Mesenchymal stem cell (in vitro differentiated cells and primary cell): ENCODE measurements around the gene PRDM7.

Experiments
- DNase-seq: peaks from one replicate; pipeline ENCODE4 v3.0.0-alpha.2; 2013
- H2AFZ ChIP-seq: one replicate; pipeline ENCODE4 v1.6.1; 2013; ENCODE audit warnings: low read depth, mild to moderate bottlenecking, control low read depth, inconsistent platforms, low read length, moderate library complexity
- H2AK5ac ChIP-seq: 2 replicates; pipeline ENCODE4 v1.6.1; 2013; ENCODE audit warnings: low read length, moderate library complexity, mild to moderate bottlenecking, inconsistent platforms; ENCODE audit not compliant: severe bottlenecking
- H2BK120ac ChIP-seq: one replicate; pipeline ENCODE4 v1.6.1; 2013; ENCODE audit warnings: low read depth, mild to moderate bottlenecking, inconsistent platforms, low read length, moderate library complexity
- H2BK12ac ChIP-seq, 2 experiments: one replicate each; pipeline ENCODE4 v1.6.1; 2013; ENCODE audit warnings: inconsistent platforms in 2 of 2, low read length in 2 of 2, mild to moderate bottlenecking in 2 of 2, moderate library complexity in 2 of 2, control low read depth in 1 of 2
- H2BK15ac ChIP-seq: one replicate; pipeline ENCODE4 v1.6.1; 2013; ENCODE audit warnings: mild to moderate bottlenecking, low read depth, inconsistent platforms; ENCODE audit not compliant: poor library complexity, severe bottlenecking
- H2BK5ac ChIP-seq: 2 replicates; pipeline ENCODE4 v1.6.1; 2013; ENCODE audit warnings: low read depth, mild to moderate bottlenecking, low read length, control low read depth, inconsistent platforms; ENCODE audit not compliant: poor library complexity, severe bottlenecking
- H3K14ac ChIP-seq, 2 experiments: one replicate each; pipeline ENCODE4 v1.6.1; 2013; ENCODE audit warnings: inconsistent platforms in 2 of 2, low read length in 2 of 2, control low read depth in 1 of 2, mild to moderate bottlenecking in 1 of 2, moderate library complexity in 1 of 2
- H3K18ac ChIP-seq, 2 experiments: one replicate each; pipeline ENCODE4 v1.6.1; 2013; ENCODE audit warnings: inconsistent platforms in 2 of 2, low read length in 2 of 2, control low read depth in 1 of 2, low read depth in 1 of 2, mild to moderate bottlenecking in 1 of 2
- H3K23ac ChIP-seq, 2 experiments: one replicate each; pipeline ENCODE4 v1.6.1; 2013; ENCODE audit warnings: inconsistent platforms in 2 of 2, low read length in 2 of 2, mild to moderate bottlenecking in 2 of 2, moderate library complexity in 2 of 2, control low read depth in 1 of 2
- H3K27ac ChIP-seq: 2 replicates; pipeline ENCODE4 v1.5.1; 2013; ENCODE audit warnings: mild to moderate bottlenecking, moderate library complexity, low read length, control low read depth, inconsistent platforms; ENCODE audit not compliant: poor library complexity, severe bottlenecking
- H3K27me3 ChIP-seq, 2 experiments: 2 replicates each; pipeline versions ENCODE4 v1.6.1 to v1.7.0; 2013; ENCODE audit warnings: low read length in 2 of 2, mild to moderate bottlenecking in 2 of 2, moderate library complexity in 2 of 2, control low read depth in 1 of 2, inconsistent platforms in 1 of 2; ENCODE audit not compliant: control insufficient read depth in 1 of 2, insufficient read depth in 1 of 2
- H3K36me3 ChIP-seq, 2 experiments: 2 replicates each; pipeline versions ENCODE4 v1.6.1 to v1.7.0; 2013; ENCODE audit warnings: low read length in 2 of 2, control low read depth in 1 of 2, inconsistent platforms in 1 of 2, low read depth in 1 of 2, mild to moderate bottlenecking in 1 of 2; ENCODE audit not compliant: insufficient read depth in 2 of 2, control insufficient read depth in 1 of 2
- H3K4ac ChIP-seq, 2 experiments: one replicate each; pipeline ENCODE4 v1.6.1; 2013; ENCODE audit warnings: inconsistent platforms in 2 of 2, low read length in 2 of 2, mild to moderate bottlenecking in 2 of 2, moderate library complexity in 2 of 2, control low read depth in 1 of 2, low read depth in 1 of 2
- H3K4me1 ChIP-seq: 2 replicates; pipeline ENCODE4 v1.6.1; 2013; ENCODE audit warnings: low read depth, low read length, control low read depth; ENCODE audit not compliant: control insufficient read depth, insufficient read depth
- H3K4me2 ChIP-seq: 2 replicates; pipeline ENCODE4 v1.6.1; 2013; ENCODE audit warnings: low read length, mild to moderate bottlenecking, inconsistent platforms; ENCODE audit not compliant: poor library complexity, severe bottlenecking
- H3K4me3 ChIP-seq, 2 experiments: 2 replicates each; pipeline versions ENCODE4 v1.5.1 to v1.7.0; 2013; ENCODE audit warnings: low read length in 2 of 2, mild to moderate bottlenecking in 2 of 2, control low read depth in 1 of 2, low read depth in 1 of 2; ENCODE audit not compliant: insufficient read depth in 1 of 2
- H3K79me1 ChIP-seq: replicated peaks from 2 replicates; pipeline ENCODE4 v1.6.1; 2013; ENCODE audit warnings: mild to moderate bottlenecking, control low read depth, low read length, inconsistent platforms; ENCODE audit not compliant: poor library complexity, severe bottlenecking
- H3K9ac ChIP-seq: 2 replicates; pipeline ENCODE4 v1.7.0; 2013; ENCODE audit warnings: mild to moderate bottlenecking, low read length, moderate library complexity
- H3K9me3 ChIP-seq: 2 replicates; pipeline ENCODE4 v1.7.0; 2013; ENCODE audit warnings: mild to moderate bottlenecking, low read length; ENCODE audit not compliant: control insufficient read depth
- H4K8ac ChIP-seq: one replicate; pipeline ENCODE4 v1.6.1; 2013; ENCODE audit warnings: inconsistent platforms, mild to moderate bottlenecking, low read length, moderate library complexity
- H4K91ac ChIP-seq: one replicate; pipeline ENCODE4 v1.6.1; 2013; ENCODE audit warnings: mild to moderate bottlenecking, low read length, inconsistent platforms
- WGBS: methylation state at CpG from one replicate; pipeline ENCODE4 v1.1.7; 2013; ENCODE audit warnings: mixed read lengths; 5-methylcytosine and 5-hydroxymethylcytosine counted together

PRDM7 gene

GRCh38 chr16:90028985-90029384 lies 48.1 kb downstream of the PRDM7 start:
- Histone ChIP-seq H2BK120ac (no peak overlapping the region), H3K14ac (no peak overlapping the region), H4K91ac (no peak overlapping the region), H3K4me1 (peaks cover 5% of the 10 kb centered on the region), H3K36me3 (peaks cover 31 to 36% of the 10 kb centered on the region in 2 experiments), H3K27me3 (no peaks in the 10 kb centered on the region), H3K9ac (no peak overlapping the region), H2BK15ac (no peak overlapping the region), H3K4me2 (no peak overlapping the region), H3K27ac (no peak overlapping the region), H3K23ac (no peak overlapping the region), H2BK5ac (no peak overlapping the region), H3K4me3 (no peak overlapping the region), H3K9me3 (no peaks in the 10 kb centered on the region), H4K8ac (no peak overlapping the region), H2AFZ (no peak overlapping the region), H2AK5ac (no peak overlapping the region), H3K79me1 (peaks cover 5% of the 10 kb centered on the region), H2BK12ac (no peak overlapping the region), H3K4ac (no peak overlapping the region), H3K18ac (no peak overlapping the region)
- WGBS: 91% methylated on average over 12 of the region's 12 CpGs
- no peak for DNase-seq

- H3K79me1 ChIP-seq: peaks cover 7% of the 10 kb centered on the region
- H3K4me3 ChIP-seq: no peak overlapping the region
- WGBS: 94% methylated on average over 16 of the region's 17 CpGs
Observed at GRCh38 chr16:90027611-90028010, 49.5 kb downstream of the PRDM7 start.

DNA sequence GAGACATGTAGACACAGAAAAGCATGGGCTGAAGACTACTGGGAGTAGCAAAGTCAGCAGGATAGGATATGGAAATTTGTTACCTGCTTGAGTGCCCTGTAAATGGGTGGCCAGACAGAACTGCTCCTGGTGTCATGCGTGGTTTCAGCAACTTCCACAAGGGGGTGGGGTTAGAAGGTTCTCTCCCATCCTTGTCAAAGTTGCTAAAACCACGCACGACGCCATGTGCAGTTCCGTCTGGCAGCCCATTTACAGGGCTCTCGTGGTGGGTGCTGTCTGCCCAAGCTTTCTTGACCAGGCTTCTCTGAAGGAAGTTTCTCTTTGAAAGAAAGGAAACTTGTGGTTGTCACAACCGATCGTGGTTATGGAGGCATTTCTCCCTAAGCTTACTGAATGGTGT lies 51.0 kb downstream of the PRDM7 start:
- no peak overlapping the region for H3K9ac ChIP-seq
- peaks cover 9% of the 10 kb centered on the region for H3K4me1 ChIP-seq
- H3K27me3 ChIP-seq: no peaks in the 10 kb centered on the region
- H2AK5ac ChIP-seq: no peak overlapping the region
- H3K36me3 ChIP-seq: peaks cover 9 to 18% of the 10 kb centered on the region in 2 experiments
- H2BK15ac ChIP-seq: no peak overlapping the region
- no peaks in the 10 kb centered on the region for H3K9me3 ChIP-seq
- no peak overlapping the region for H4K91ac ChIP-seq
- WGBS: 84% methylated on average over 8 of the region's 8 CpGs
- peaks cover 10% of the 10 kb centered on the region for H3K79me1 ChIP-seq
- DNase-seq: no peak
- H3K4ac ChIP-seq: no peak overlapping the region
- no peak overlapping the region for H3K23ac ChIP-seq
- no peak overlapping the region for H2BK12ac ChIP-seq
- H3K4me3 ChIP-seq: no peak overlapping the region
- no peak overlapping the region for H3K18ac ChIP-seq
- no peak overlapping the region for H2BK5ac ChIP-seq
- H3K14ac ChIP-seq: no peak overlapping the region
- no peak overlapping the region for H4K8ac ChIP-seq
- H3K27ac ChIP-seq: no peak overlapping the region
- H3K4me2 ChIP-seq: no peak overlapping the region
- no peak overlapping the region for H2BK120ac ChIP-seq
- H2AFZ ChIP-seq: no peak overlapping the region

More at GRCh38 chr16:90027611-90028010, 49.5 kb downstream of the PRDM7 start:
- H3K23ac ChIP-seq: no peak overlapping the region
- H2BK5ac ChIP-seq: no peak overlapping the region
- no peak overlapping the region for H2AK5ac ChIP-seq
- no peak overlapping the region for H3K9ac ChIP-seq
- H3K4ac ChIP-seq: no peak overlapping the region
- no peak overlapping the region for H3K18ac ChIP-seq
- no peak overlapping the region for H2BK120ac ChIP-seq
- H3K4me1 ChIP-seq: peaks cover 9% of the 10 kb centered on the region
- H2BK15ac ChIP-seq: no peak overlapping the region
- no peak overlapping the region for H2BK12ac ChIP-seq
- H3K27me3 ChIP-seq: no peaks in the 10 kb centered on the region
- peaks cover 24 to 32% of the 10 kb centered on the region in 2 experiments for H3K36me3 ChIP-seq
- H3K4me2 ChIP-seq: no peak overlapping the region
- no peak overlapping the region for H4K8ac ChIP-seq
- no peak for DNase-seq
- no peak overlapping the region for H3K27ac ChIP-seq
- no peaks in the 10 kb centered on the region for H3K9me3 ChIP-seq
- H2AFZ ChIP-seq: no peak overlapping the region
- no peak overlapping the region for H3K14ac ChIP-seq
- peak overlapping the region; percentile 58 for H4K91ac ChIP-seq

DNA sequence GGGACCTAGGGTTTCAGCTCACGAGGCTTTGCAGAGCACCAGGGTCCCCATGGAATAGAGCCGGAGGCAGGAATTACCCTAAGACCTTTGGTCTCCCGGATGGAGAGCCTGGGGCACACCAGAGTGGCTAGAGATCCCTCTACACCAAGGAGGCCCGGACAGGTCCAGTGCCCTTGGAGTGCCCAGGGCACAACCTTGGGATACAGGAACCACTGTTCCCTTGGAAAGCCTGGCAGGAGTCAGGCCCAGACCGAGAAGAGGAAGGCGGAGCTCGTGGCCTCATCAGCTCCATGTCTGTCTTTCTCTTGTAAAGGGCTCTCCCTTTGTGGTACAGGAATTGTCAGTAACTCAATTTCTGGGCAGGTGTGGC lies 54.1 kb downstream of the PRDM7 start:
- Histone ChIP-seq H2BK12ac (no peak overlapping the region), H2AK5ac (no peak overlapping the region), H3K9me3 (no peaks in the 10 kb centered on the region), H4K91ac (no peak overlapping the region), H4K8ac (no peak overlapping the region), H3K4ac (no peak overlapping the region), H3K4me1 (peaks cover 22% of the 10 kb centered on the region), H2BK5ac (no peak overlapping the region), H3K79me1 (peaks cover 8% of the 10 kb centered on the region), H3K4me3 (peak overlapping the region; percentile 55 to 95), H2AFZ (peak overlapping the region; percentile 74), H3K27ac (no peak overlapping the region), H3K9ac (peak overlapping the region; percentile 97), H2BK120ac (no peak overlapping the region), H3K4me2 (peak overlapping the region; percentile 76), H3K14ac (no peak overlapping the region), H3K27me3 (no peaks in the 10 kb centered on the region), H3K18ac (no peak overlapping the region), H3K23ac (no peak overlapping the region), H3K36me3 (peaks cover 3 to 7% of the 10 kb centered on the region in 2 experiments), H2BK15ac (no peak overlapping the region)
- 82% methylated on average over 7 of the region's 7 CpGs for WGBS
- no peak for DNase-seq
